Uterine smooth muscle cell (primary cell): ENCODE results near the gene BICRAL. TPM values are rescaled to one million over a fixed set of nuclear protein-coding genes. Genes with fewer than 3 reads are reported as not detected.

Experiments
- total RNA-seq: library from RNA; depleted of rRNA; stranded (reverse); fragments of >200 nt; gene quantifications from 2 replicates; pipeline ENCODE4 v1.2.3, GENCODE V29; 2014

The BICRAL gene, protein sequence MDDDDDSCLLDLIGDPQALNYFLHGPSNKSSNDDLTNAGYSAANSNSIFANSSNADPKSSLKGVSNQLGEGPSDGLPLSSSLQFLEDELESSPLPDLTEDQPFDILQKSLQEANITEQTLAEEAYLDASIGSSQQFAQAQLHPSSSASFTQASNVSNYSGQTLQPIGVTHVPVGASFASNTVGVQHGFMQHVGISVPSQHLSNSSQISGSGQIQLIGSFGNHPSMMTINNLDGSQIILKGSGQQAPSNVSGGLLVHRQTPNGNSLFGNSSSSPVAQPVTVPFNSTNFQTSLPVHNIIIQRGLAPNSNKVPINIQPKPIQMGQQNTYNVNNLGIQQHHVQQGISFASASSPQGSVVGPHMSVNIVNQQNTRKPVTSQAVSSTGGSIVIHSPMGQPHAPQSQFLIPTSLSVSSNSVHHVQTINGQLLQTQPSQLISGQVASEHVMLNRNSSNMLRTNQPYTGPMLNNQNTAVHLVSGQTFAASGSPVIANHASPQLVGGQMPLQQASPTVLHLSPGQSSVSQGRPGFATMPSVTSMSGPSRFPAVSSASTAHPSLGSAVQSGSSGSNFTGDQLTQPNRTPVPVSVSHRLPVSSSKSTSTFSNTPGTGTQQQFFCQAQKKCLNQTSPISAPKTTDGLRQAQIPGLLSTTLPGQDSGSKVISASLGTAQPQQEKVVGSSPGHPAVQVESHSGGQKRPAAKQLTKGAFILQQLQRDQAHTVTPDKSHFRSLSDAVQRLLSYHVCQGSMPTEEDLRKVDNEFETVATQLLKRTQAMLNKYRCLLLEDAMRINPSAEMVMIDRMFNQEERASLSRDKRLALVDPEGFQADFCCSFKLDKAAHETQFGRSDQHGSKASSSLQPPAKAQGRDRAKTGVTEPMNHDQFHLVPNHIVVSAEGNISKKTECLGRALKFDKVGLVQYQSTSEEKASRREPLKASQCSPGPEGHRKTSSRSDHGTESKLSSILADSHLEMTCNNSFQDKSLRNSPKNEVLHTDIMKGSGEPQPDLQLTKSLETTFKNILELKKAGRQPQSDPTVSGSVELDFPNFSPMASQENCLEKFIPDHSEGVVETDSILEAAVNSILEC
- 3.9 and 4.6 TPM in 2 replicates for total RNA-seq

DNA sequence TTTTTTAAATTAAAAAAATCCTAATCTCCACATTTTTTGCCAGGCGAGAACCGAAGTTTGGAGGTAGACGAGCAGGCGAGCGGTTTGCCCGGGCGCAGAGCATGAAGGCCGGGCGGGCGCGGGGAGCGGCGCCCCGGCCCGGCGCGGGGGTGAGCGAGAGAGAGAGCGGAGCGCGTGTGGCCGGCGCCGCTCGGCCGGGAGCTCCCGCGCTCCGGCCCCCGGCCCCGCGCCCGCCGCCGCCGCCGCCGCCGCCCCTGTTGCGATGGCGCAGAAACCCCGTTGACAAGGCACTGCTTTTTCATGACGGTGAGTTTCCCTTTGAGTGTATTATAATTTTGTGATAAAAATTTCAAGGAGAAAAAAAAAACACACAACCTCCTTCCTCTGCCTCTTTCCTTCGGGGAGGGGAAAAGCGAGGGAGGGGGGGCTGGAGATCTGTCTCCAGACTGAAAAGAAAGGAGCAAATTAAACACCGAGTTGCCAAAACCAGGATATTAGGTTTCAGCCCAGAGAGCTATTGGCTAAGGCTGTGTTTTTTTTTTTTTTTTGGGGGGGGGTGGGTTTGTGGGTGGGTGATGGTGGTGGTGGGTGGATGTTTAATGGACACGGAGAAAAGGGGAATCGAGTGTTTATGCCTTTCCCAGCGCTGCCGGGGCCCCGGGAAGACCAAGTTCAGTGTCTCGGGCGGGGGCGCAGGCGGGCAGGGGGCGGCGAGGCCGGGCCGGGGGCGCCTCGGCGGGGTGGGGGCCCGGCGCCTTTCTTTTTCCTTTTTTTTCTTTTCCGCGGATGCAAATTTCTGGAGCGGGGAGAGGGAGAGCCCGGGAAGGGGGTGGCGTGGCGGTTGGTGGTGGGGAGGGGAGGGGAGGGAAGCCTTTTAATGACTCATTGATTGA lies at the start of gene BICRAL:
TSS of gene BICRAL (plus strand) at position 257 of the 893 bp plus-strand sequence. CDS start 39,971 bp downstream, outside the sequence.

GRCh38 chr6:42745640-42746462 lies 36.0 kb upstream of the BICRAL start, which contains the start of gene TBCC:
Gene TBCC (minus strand): TSS chr6:42746103. CDS start chr6:42746073, 30 bp downstream.

GRCh38 chr6:42879372-42880239 lies 97.8 kb downstream of the BICRAL start, which contains the start of gene RPL7L1:
Gene RPL7L1 (plus strand): TSS chr6:42879616. CDS start chr6:42879911, 295 bp downstream.

DNA sequence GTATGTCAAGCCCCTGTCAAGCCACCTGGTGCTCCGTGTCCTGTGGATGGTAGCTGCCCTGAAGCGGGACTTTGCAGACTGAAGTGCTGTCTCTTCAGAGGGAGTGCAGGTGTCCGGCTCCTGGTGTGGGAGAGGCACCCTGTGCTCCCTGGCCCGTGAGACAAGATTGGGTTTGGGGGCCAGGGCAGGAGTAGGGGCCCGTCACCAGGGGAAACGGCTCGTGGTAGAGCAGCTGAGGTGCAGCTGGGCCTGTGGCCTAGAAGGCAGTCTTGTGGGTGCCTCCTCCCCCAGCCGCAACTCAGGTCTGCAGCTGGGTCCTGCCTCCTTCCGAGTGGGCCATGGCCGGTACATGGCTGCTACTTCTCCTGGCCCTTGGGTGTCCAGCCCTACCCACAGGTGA lies 133.9 kb downstream of the BICRAL start, which contains the start of gene PTCRA:
TSS of gene PTCRA (plus strand) at position 322 of the 400 bp plus-strand sequence. CDS start at position 339, 17 bp downstream.

Other genes with a start within 250 kb of the BICRAL start
- gene UBR2, start 218.0 kb upstream of the BICRAL start, total RNA-seq = 31.1 and 38.6 TPM in 2 replicates
- 1.7 and 1.8 TPM in 2 replicates for gene PRPH2, start 59.5 kb upstream of the BICRAL start, total RNA-seq
- gene TBCC, start 35.9 kb upstream of the BICRAL start, total RNA-seq = 36.1 and 45.9 TPM in 2 replicates
- 116 and 145 TPM in 2 replicates for gene RPL7L1, start 97.6 kb downstream of the BICRAL start, total RNA-seq
- gene PTCRA, start 134.0 kb downstream of the BICRAL start, total RNA-seq = not detected in 2 replicates
- gene CNPY3, start 147.4 kb downstream of the BICRAL start, total RNA-seq = 19.0 and 36.5 TPM in 2 replicates
- 0.25 TPM in 1 of 2 replicates, not detected in the other for gene GNMT, start 178.7 kb downstream of the BICRAL start, total RNA-seq
- gene PEX6, start 197.1 kb downstream of the BICRAL start, total RNA-seq = 24.9 and 68.6 TPM in 2 replicates
- 23.7 and 40.4 TPM in 2 replicates for gene PPP2R5D, start 202.5 kb downstream of the BICRAL start, total RNA-seq
- gene MEA1, start 231.9 kb downstream of the BICRAL start, total RNA-seq = 67.7 and 89.1 TPM in 2 replicates
- gene KLHDC3, start 232.2 kb downstream of the BICRAL start, total RNA-seq = 59.6 and 66.2 TPM in 2 replicates
- gene RRP36, start 239.6 kb downstream of the BICRAL start, total RNA-seq = 81.2 and 132 TPM in 2 replicates